ENCODE data around the gene ANKRD62. TPM values are rescaled to one million over a fixed set of nuclear protein-coding genes. Genes with fewer than 3 reads are reported as not detected.

Gene ANKRD62
- total RNA-seq (under 1 TPM; 0.06 to 0.10 TPM), polyA plus RNA-seq (ENCODE audit: insufficient read length in 2 of 2) (under 1 TPM; 0.08 to 0.14 TPM)
- long read RNA-seq, donor 1: 0 reads
- long read RNA-seq, donor 2: 0 reads
- long read RNA-seq, donor 3: 0 reads
- long read RNA-seq, donor 4: 0 reads

DNA sequence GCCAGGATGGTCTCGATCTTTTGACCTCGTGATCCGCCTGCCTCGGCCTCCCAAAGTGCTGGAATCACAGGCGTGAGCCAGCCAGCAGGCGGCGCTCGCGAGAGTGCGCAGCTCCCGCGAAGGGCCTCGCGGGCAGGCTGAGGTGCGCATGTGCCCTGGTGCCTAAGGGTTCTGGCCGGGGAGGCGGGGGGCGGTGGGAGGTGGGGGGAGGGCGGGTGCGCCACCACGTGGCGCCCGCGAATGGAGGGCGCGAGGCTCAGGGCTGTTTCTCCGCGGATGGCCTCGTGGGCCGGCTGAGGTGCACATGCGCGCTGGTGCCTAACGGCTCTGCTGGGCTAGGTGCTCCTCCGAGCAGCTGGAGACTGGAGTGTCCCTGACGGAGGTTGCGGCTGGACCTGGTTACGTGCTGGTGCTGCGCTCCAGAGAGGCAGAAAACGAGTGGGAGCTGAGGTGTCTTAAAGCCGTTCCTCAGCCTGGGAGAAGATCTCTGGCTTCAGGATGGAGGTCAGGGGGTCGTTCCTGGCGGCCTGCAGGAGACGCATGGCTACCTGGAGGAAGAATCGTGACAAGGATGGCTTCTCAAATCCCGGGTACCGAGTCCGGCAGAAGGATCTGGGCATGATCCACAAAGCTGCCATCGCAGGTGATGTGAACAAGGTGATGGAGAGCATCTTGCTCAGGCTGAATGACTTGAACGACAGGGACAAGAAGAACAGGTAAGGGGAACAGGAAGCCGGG, at the start of gene ANKRD62:
ANKRD62 (plus strand) TSS at position 324 of the 738 bp plus-strand sequence; CDS start at position 499, 175 bp downstream.
- Histone ChIP-seq H3K36me3 (ENCODE audit: control insufficient read depth, insufficient read depth, low read length) (no peaks in the 10 kb centered on the region), H3K27ac (ENCODE audit: low read depth, low read length) (no peak within 1 kb of the TSS)

DNA sequence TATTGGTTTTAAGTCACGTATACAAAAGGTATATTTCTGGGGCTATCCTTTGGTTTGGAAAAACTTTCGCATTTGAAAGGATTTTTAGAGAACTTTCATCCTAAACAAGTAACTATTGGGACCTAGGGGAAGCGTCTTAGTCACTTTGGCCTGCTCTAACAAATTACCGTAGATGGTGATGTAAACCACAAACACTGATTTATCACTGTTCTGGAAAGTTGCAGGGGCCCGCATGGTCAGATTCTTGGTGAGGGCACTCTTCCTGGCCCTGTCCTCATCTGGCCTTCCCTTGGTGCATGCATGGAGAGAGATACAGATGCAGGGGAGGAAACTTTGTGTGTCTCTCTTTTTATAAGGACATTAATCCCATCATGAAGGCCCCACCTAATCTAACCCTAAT, 49.1 kb upstream of the ANKRD62 start:
- Histone ChIP-seq H3K4me3 (ENCODE audit: low read depth, low read length) (no peak overlapping the region), H3K27ac (ENCODE audit: low read depth, low read length) (no peak overlapping the region), H3K9me3 (ENCODE audit: control insufficient read depth, insufficient read depth, low read length) (no peaks in the 10 kb centered on the region), H3K4me1 (ENCODE audit: control insufficient read depth, insufficient read depth, low read length) (no peaks in the 10 kb centered on the region), H3K36me3 (ENCODE audit: control insufficient read depth, insufficient read depth, low read length) (no peaks in the 10 kb centered on the region), H3K27me3 (ENCODE audit: control insufficient read depth, insufficient read depth, low read length) (no peaks in the 10 kb centered on the region)
- DNase-seq (ENCODE audit: low read depth in 4 of 6, low spot score in 6 of 6): no peak
- WGBS (ENCODE audit: insufficient coverage): 93% methylated on average over 2 of the region's 5 CpGs

More for the DNA sequence above, at the start of gene ANKRD62:
- WGBS (ENCODE audit: insufficient coverage): 93% methylated on average over 35 of the region's 50 CpGs
- no peak for DNase-seq (ENCODE audit: low read depth in 4 of 6, low spot score in 6 of 6)
- Histone ChIP-seq H3K4me1 (ENCODE audit: control insufficient read depth, insufficient read depth, low read length) (no peaks in the 10 kb centered on the region), H3K4me3 (ENCODE audit: low read depth, low read length) (no peak within 1 kb of the TSS), H3K27me3 (ENCODE audit: control insufficient read depth, insufficient read depth, low read length) (no peaks in the 10 kb centered on the region), H3K9me3 (ENCODE audit: control insufficient read depth, insufficient read depth, low read length) (no peaks in the 10 kb centered on the region)

DNA sequence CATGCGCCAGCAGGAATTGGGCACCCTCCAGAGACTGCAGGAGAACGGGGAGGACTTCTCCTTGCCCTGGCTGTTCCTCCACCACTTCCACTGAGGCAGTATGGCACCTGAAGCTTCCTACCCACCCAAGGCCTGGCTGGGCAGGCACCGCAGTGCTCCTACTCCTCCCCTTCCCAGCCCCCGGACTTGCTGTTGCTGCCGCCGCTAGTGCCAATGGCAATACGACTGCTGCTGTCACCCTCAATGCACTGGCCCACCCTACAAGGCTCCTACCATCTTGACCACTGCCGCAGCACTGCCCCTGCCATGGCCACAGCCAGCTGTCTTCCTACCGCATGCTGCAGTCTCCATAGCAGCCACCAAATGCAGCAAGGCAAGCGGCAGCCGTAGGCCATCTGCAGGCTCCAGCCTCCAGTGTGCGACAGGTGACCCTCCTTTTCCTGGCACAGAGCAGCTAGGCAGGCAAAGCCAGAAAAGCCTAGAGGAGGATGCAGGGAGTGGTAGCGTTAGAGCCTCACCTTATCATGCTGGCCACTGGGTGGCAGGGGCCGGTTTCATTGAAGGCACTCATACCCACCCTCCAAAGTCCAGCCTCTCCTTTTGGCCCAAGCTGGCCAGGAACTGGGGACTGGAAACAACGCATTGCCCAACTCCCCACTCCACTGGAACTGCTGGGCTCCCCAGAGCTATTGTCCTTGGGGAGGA, 47.4 kb upstream of the ANKRD62 start:
- DNase-seq (ENCODE audit: low read depth in 4 of 6, low spot score in 6 of 6): no peak
- Histone ChIP-seq H3K27ac (ENCODE audit: low read depth, low read length) (no peak overlapping the region), H3K36me3 (ENCODE audit: control insufficient read depth, insufficient read depth, low read length) (no peaks in the 10 kb centered on the region), H3K27me3 (ENCODE audit: control insufficient read depth, insufficient read depth, low read length) (no peaks in the 10 kb centered on the region), H3K4me1 (ENCODE audit: control insufficient read depth, insufficient read depth, low read length) (no peaks in the 10 kb centered on the region), H3K9me3 (ENCODE audit: control insufficient read depth, insufficient read depth, low read length) (no peaks in the 10 kb centered on the region), H3K4me3 (ENCODE audit: low read depth, low read length) (no peak overlapping the region)
- WGBS (ENCODE audit: insufficient coverage): 82% methylated on average over 15 of the region's 15 CpGs

DNA sequence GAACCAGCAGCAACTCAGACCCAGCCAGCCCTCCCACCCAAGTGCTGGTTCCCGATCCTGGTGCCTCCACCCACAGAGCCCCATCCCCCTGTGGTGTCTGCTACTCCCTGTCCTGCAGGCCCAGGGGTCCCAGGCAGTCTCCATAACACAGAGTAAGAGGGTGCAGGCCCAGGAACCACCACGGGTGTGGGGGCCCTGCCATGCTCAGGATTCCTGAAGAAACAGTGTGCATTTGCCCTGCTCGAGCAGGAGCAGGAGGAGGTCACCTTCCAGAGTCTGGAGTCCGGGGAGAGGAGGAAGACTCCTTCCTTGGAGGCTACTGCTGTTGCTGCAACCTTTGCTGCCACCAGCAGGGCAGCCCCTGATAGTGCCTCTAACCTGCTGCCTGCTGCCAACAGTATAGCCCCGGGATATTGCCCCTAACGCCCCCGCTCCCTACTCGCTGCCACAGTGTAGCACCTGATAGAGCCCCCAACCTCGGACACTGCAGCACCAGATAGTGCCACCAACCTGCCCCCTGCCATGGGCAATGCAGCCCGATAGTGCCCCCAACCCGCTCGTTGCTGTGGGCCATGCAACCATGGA, 46.8 kb upstream of the ANKRD62 start:
- Histone ChIP-seq H3K9me3 (ENCODE audit: control insufficient read depth, insufficient read depth, low read length) (no peaks in the 10 kb centered on the region), H3K4me1 (ENCODE audit: control insufficient read depth, insufficient read depth, low read length) (no peaks in the 10 kb centered on the region), H3K4me3 (ENCODE audit: low read depth, low read length) (no peak overlapping the region), H3K36me3 (ENCODE audit: control insufficient read depth, insufficient read depth, low read length) (no peaks in the 10 kb centered on the region), H3K27ac (ENCODE audit: low read depth, low read length) (no peak overlapping the region), H3K27me3 (ENCODE audit: control insufficient read depth, insufficient read depth, low read length) (no peaks in the 10 kb centered on the region)
- DNase-seq (ENCODE audit: low read depth in 4 of 6, low spot score in 6 of 6): no peak
- WGBS (ENCODE audit: insufficient coverage): 87% methylated on average over 10 of the region's 12 CpGs

DNA sequence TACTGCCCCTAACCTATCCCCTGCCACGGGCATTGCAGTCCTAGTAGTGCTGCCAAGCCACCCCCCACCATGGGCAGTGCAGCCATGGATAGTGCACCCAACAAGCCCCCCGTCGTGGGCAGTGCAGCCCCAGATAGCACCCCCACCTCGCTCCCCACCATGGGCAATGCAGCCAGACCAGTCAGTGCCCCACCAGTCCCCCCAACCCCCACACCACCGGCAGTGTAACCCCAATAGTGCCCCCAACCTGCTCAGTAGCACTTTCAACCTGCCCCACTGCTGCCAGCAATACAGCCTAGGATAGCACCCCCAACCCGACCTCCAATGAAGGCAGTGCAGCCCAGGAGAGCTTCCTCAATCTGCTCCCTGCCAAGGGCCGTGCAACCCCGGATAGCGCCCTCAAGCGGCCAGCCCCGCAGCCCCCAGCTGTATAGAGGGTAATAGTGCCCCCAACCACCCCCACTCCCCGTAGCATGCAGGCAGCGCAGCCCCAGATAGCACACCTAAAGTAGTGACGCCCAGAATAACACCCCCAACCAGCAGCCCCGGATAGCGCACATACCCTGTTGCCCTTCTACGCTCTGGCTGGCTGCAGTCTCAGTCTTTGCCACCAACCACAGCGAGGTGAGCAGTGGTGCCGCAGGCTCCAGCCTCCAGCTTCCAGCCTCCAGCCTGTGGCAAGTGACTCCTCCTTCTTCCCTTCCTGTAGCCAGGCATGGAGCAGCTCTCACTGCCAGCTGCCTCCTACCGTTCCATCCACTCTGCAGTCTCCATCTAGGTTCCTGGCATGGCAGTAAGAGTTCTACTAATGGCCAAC, 45.4 kb upstream of the ANKRD62 start:
- Histone ChIP-seq H3K9me3 (ENCODE audit: control insufficient read depth, insufficient read depth, low read length) (no peaks in the 10 kb centered on the region), H3K4me1 (ENCODE audit: control insufficient read depth, insufficient read depth, low read length) (no peaks in the 10 kb centered on the region), H3K4me3 (ENCODE audit: low read depth, low read length) (no peak overlapping the region), H3K27ac (ENCODE audit: low read depth, low read length) (no peak overlapping the region), H3K27me3 (ENCODE audit: control insufficient read depth, insufficient read depth, low read length) (no peaks in the 10 kb centered on the region), H3K36me3 (ENCODE audit: control insufficient read depth, insufficient read depth, low read length) (no peaks in the 10 kb centered on the region)
- DNase-seq (ENCODE audit: low read depth in 4 of 6, low spot score in 6 of 6): no peak
- WGBS (ENCODE audit: insufficient coverage): 89% methylated on average over 20 of the region's 20 CpGs

DNA sequence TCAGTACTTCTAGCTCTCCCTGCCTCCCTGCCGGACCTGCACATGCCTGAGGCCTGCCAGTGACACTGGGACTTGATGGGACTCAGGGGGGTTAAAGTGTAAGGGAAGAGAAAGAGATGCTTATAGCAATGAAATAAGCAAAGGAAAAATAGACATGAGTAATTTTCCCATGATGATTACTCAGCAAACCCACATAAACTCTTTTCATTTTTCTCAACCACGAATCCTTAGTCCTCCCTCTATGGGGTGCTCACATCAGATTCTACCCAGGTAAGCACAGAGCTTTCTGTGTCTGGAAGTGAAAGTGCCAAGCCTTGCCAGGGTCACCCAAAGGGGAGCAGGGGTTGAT, 44.8 kb upstream of the ANKRD62 start:
- no peak for DNase-seq (ENCODE audit: low read depth in 4 of 6, low spot score in 6 of 6)
- Histone ChIP-seq H3K4me1 (ENCODE audit: control insufficient read depth, insufficient read depth, low read length) (no peaks in the 10 kb centered on the region), H3K36me3 (ENCODE audit: control insufficient read depth, insufficient read depth, low read length) (no peaks in the 10 kb centered on the region), H3K9me3 (ENCODE audit: control insufficient read depth, insufficient read depth, low read length) (no peaks in the 10 kb centered on the region), H3K4me3 (ENCODE audit: low read depth, low read length) (no peak overlapping the region), H3K27me3 (ENCODE audit: control insufficient read depth, insufficient read depth, low read length) (no peaks in the 10 kb centered on the region), H3K27ac (ENCODE audit: low read depth, low read length) (no peak overlapping the region)
- WGBS (ENCODE audit: insufficient coverage): 63% methylated on average over 2 of the region's 2 CpGs

DNA sequence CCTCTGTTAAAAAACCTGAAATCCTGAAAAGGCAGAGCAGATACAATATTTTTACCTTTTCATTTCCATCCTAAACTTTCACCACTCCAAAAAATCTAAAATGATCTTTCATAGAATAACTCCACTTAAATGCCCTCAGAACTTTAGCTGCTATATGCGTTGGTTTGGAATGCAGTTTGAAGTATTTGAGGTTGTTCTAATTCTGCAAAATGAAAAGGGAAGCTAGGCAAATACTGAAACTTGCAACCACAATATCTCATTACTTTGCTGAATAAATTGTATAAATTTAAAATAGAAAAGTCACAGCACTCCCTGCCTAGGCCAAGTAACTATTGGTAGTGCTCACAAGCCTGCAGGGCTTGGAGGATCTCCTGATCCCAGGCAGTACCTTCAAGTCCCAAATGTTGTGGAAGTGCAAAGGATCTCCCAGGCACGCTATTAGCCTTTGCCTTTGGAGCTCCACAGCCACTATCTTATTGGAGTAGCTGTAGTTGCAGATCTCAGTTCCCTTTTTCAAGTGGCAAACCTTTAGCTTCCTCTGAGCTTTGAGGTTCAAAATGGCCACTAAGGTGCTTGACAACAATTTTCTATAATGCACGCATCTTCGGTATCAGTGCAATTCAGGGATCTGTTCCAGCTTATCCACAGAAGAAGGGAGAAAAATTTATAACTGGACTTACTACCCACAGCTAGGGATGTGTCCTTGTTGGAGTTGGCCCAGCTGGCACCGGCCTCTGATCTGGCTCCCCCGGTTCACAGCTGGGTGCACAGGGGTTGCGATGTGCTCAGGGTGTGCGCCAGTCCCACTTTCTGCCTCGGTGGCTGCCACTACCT, 43.4 kb upstream of the ANKRD62 start:
- H3K4me1 ChIP-seq (ENCODE audit: control insufficient read depth, insufficient read depth, low read length): no peaks in the 10 kb centered on the region
- no peak overlapping the region for H3K27ac ChIP-seq (ENCODE audit: low read depth, low read length)
- H3K27me3 ChIP-seq (ENCODE audit: control insufficient read depth, insufficient read depth, low read length): no peaks in the 10 kb centered on the region
- H3K4me3 ChIP-seq (ENCODE audit: low read depth, low read length): no peak overlapping the region
- no peaks in the 10 kb centered on the region for H3K36me3 ChIP-seq (ENCODE audit: control insufficient read depth, insufficient read depth, low read length)
- no peaks in the 10 kb centered on the region for H3K9me3 ChIP-seq (ENCODE audit: control insufficient read depth, insufficient read depth, low read length)
- no peak for DNase-seq (ENCODE audit: low read depth in 4 of 6, low spot score in 6 of 6)
- 67% methylated on average over 5 of the region's 9 CpGs for WGBS (ENCODE audit: insufficient coverage)

DNA sequence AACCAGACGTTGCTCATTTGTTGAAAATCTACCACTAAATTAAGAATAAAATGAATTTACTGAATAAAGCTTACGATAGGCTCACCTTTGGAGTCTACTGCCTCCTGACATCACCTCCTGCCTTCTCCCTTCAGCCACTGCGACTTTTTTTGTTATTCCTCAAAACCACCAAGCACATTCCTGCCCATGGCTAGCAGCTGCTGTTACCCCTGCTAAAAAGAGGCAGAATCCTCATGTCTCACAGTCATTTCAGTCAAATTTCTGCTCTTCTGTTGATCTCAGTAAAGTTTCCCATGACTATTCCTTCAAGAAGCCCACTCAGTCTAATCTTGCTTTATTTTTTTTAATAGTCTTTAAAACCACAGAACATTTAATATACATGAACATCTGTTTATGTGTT, 40.8 kb upstream of the ANKRD62 start:
- Histone ChIP-seq H3K9me3 (ENCODE audit: control insufficient read depth, insufficient read depth, low read length) (no peaks in the 10 kb centered on the region), H3K27ac (ENCODE audit: low read depth, low read length) (no peak overlapping the region), H3K36me3 (ENCODE audit: control insufficient read depth, insufficient read depth, low read length) (no peaks in the 10 kb centered on the region), H3K27me3 (ENCODE audit: control insufficient read depth, insufficient read depth, low read length) (no peaks in the 10 kb centered on the region), H3K4me1 (ENCODE audit: control insufficient read depth, insufficient read depth, low read length) (no peaks in the 10 kb centered on the region), H3K4me3 (ENCODE audit: low read depth, low read length) (no peak overlapping the region)
- no peak for DNase-seq (ENCODE audit: low read depth in 4 of 6, low spot score in 6 of 6)
- 72% methylated on average over 2 of the region's 3 CpGs for WGBS (ENCODE audit: insufficient coverage)

DNA sequence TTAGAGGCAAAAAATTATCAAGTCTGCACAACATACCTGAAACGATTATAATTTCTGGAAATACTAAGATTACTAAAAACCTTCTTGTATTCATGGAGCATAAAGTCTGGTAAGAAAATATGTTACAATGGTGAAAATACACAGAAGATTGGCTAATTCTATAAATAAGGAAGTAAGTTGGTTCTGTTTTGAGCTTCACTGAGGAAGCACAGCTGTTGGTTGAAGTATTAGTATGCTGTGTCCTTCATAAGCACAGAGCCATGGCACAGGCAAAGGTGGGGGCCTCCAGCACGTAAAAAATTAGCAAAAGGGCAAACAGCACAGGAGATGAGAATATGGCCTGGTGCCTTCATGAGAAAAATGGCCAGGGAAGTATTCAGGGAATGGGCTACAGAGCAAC, 40.4 kb upstream of the ANKRD62 start:
- no CpG with 5 or more reads among the region's 2 CpGs for WGBS (ENCODE audit: insufficient coverage)
- no peaks in the 10 kb centered on the region for H3K36me3 ChIP-seq (ENCODE audit: control insufficient read depth, insufficient read depth, low read length)
- no peak for DNase-seq (ENCODE audit: low read depth in 4 of 6, low spot score in 6 of 6)

More for the DNA sequence above, 40.4 kb upstream of the ANKRD62 start:
- Histone ChIP-seq H3K9me3 (ENCODE audit: control insufficient read depth, insufficient read depth, low read length) (no peaks in the 10 kb centered on the region), H3K4me1 (ENCODE audit: control insufficient read depth, insufficient read depth, low read length) (no peaks in the 10 kb centered on the region), H3K4me3 (ENCODE audit: low read depth, low read length) (no peak overlapping the region), H3K27me3 (ENCODE audit: control insufficient read depth, insufficient read depth, low read length) (no peaks in the 10 kb centered on the region), H3K27ac (ENCODE audit: low read depth, low read length) (no peak overlapping the region)

All from spinal cord (tissue), 10 donors.